ENCODE results near the gene CHST2. TPM values are rescaled to one million over a fixed set of nuclear protein-coding genes. Genes with fewer than 3 reads are reported as not detected.

Gene CHST2
- total and polyA plus RNA-seq, 2 donors (not counting 1 experiment from before 2014, with no cell fraction given): 1.1 to 2.6 TPM

DNA sequence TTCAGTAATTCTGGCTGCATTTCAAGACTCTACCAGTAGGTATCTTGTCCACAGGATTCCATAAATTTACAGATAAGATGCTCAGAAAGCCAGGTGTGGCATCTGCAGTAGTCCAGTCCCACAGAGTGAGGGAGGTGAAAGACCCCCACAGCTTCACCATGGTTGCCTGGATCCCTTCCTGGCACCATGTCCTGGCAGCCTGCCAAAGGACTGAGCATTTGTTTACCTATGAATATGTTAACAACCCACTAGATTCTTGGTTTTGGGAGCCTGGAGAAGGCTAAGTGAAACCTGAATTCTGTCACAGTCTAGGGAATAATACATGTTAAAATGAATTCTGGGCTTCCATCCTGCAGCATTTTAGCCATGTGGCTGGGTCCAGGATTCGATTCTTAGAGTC lies 14.9 kb downstream of the CHST2 start:
- no peak for TF ChIP-seq EZH2 (IDR thresholded peaks at IDR 0.05; ENCODE audit: low read length, missing control alignments)
- TF ChIP-seq, protein P1, sequence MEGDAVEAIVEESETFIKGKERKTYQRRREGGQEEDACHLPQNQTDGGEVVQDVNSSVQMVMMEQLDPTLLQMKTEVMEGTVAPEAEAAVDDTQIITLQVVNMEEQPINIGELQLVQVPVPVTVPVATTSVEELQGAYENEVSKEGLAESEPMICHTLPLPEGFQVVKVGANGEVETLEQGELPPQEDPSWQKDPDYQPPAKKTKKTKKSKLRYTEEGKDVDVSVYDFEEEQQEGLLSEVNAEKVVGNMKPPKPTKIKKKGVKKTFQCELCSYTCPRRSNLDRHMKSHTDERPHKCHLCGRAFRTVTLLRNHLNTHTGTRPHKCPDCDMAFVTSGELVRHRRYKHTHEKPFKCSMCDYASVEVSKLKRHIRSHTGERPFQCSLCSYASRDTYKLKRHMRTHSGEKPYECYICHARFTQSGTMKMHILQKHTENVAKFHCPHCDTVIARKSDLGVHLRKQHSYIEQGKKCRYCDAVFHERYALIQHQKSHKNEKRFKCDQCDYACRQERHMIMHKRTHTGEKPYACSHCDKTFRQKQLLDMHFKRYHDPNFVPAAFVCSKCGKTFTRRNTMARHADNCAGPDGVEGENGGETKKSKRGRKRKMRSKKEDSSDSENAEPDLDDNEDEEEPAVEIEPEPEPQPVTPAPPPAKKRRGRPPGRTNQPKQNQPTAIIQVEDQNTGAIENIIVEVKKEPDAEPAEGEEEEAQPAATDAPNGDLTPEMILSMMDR (conservative IDR thresholded peaks at IDR 0.05 in 1 of 2, IDR thresholded peaks at IDR 0.05 in 1 of 2; ENCODE audit: low read depth in 1 of 2, low read length in 2 of 2): no peak
- Histone ChIP-seq H2AFZ (ENCODE audit: low read length) (no peak overlapping the region), H3K4me1 (ENCODE audit: control insufficient read depth, extremely low read depth, insufficient read depth, low read length) (peaks cover 13% of the 10 kb centered on the region), H3K9me3 (ENCODE audit: control insufficient read depth, insufficient read depth, low read depth, low read length) (no peaks in the 10 kb centered on the region), H3K9ac (ENCODE audit: insufficient read depth, low read length) (no peak overlapping the region), H4K20me1 (ENCODE audit: control insufficient read depth, extremely low read depth, insufficient read depth, low read length) (no peaks in the 10 kb centered on the region), H3K79me2 (ENCODE audit: control insufficient read depth, insufficient read depth, low read length) (no peaks in the 10 kb centered on the region), H3K27ac (ENCODE audit: insufficient read depth, low read length) (no peak overlapping the region), H3K36me3 (ENCODE audit: control insufficient read depth, insufficient read depth, low read length) (no peaks in the 10 kb centered on the region), H3K4me3 (replicated peaks in 1 of 4; ENCODE audit: control extremely low read depth in 1 of 4, insufficient read depth in 1 of 4, low read depth in 3 of 4, low read length in 4 of 4) (no peak overlapping the region), H3K4me2 (ENCODE audit: extremely low read depth, insufficient read depth, low read length) (no peak overlapping the region), H3K27me3 (ENCODE audit: control insufficient read depth, insufficient read depth, low read length) (no peaks in the 10 kb centered on the region)
- peak in 1 of 2 donors; percentile 47 for DNase-seq (ENCODE audit: low read depth in 2 of 2)

DNA sequence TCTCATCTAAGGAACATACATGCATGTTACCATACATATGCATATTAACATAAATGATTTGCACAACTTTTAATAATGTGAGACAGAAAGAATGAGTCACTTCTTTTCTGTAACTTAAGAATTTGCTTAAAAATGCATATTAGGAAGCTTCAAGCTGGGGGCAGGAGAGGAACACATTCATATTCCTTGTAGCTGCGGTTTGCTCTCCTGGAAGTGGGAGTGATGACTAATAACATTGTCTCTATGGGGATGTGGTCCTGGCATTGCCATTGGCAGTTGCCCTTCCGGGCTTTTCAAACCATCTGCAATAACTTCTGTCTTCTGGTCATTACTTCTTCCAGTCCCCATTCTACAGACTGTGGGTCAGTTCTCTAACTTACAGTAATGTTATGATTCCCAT lies 15.6 kb downstream of the CHST2 start:
- TF ChIP-seq EZH2 (IDR thresholded peaks at IDR 0.05; ENCODE audit: low read length, missing control alignments): no peak
- TF ChIP-seq, protein P1 (conservative IDR thresholded peaks at IDR 0.05 in 1 of 2, IDR thresholded peaks at IDR 0.05 in 1 of 2; ENCODE audit: low read depth in 1 of 2, low read length in 2 of 2): peak in 1 of 2 donors; percentile 24
- H3K36me3 ChIP-seq (ENCODE audit: control insufficient read depth, insufficient read depth, low read length): no peaks in the 10 kb centered on the region
- H3K4me1 ChIP-seq (ENCODE audit: control insufficient read depth, extremely low read depth, insufficient read depth, low read length): peaks cover 16% of the 10 kb centered on the region
- H3K79me2 ChIP-seq (ENCODE audit: control insufficient read depth, insufficient read depth, low read length): no peaks in the 10 kb centered on the region
- H4K20me1 ChIP-seq (ENCODE audit: control insufficient read depth, extremely low read depth, insufficient read depth, low read length): no peaks in the 10 kb centered on the region
- peak; percentile 94 to 99 for DNase-seq (ENCODE audit: low read depth in 2 of 2)
- no peak overlapping the region for H3K4me3 ChIP-seq (replicated peaks in 1 of 4; ENCODE audit: control extremely low read depth in 1 of 4, insufficient read depth in 1 of 4, low read depth in 3 of 4, low read length in 4 of 4)
- H2AFZ ChIP-seq (ENCODE audit: low read length): no peak overlapping the region
- no peak overlapping the region for H3K9ac ChIP-seq (ENCODE audit: insufficient read depth, low read length)
- peak overlapping the region; percentile 51 for H3K4me2 ChIP-seq (ENCODE audit: extremely low read depth, insufficient read depth, low read length)
- H3K27me3 ChIP-seq (ENCODE audit: control insufficient read depth, insufficient read depth, low read length): no peaks in the 10 kb centered on the region
- peak overlapping the region; percentile 5 for H3K27ac ChIP-seq (ENCODE audit: insufficient read depth, low read length)
- H3K9me3 ChIP-seq (ENCODE audit: control insufficient read depth, insufficient read depth, low read depth, low read length): no peaks in the 10 kb centered on the region

DNA sequence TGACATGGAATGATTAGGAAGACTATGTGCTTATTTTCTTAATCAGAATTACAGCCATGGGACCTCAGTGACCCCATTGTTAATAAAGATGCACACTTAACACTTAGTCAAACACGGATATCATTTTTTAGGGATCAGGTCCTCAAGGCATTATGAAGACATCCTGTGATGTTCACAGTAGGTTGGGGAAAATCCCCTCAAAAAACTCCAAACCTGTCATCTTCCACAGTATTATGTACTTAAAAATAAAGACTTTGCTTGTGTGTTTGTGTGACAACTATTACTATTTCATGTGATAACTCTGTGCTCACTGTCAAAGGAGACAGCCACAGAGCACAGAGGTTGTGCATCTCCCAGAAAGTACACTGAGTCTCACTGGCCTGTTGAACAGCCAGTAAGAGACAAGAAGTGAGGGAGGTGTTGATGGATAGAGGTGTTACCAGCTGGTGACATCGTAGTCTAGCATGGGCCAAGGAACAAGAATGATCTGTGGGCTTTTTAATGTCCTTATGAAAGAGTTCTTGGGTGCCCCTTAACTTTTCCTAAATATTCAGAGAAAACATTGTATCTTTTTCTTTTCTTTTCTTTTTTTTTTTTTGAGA lies 18.0 kb downstream of the CHST2 start:
- Histone ChIP-seq H3K4me1 (ENCODE audit: control insufficient read depth, extremely low read depth, insufficient read depth, low read length) (peaks cover 16% of the 10 kb centered on the region), H3K79me2 (ENCODE audit: control insufficient read depth, insufficient read depth, low read length) (no peaks in the 10 kb centered on the region), H3K4me3 (replicated peaks in 1 of 4; ENCODE audit: control extremely low read depth in 1 of 4, insufficient read depth in 1 of 4, low read depth in 3 of 4, low read length in 4 of 4) (no peak overlapping the region), H3K9me3 (ENCODE audit: control insufficient read depth, insufficient read depth, low read depth, low read length) (no peaks in the 10 kb centered on the region), H3K27ac (ENCODE audit: insufficient read depth, low read length) (no peak overlapping the region), H4K20me1 (ENCODE audit: control insufficient read depth, extremely low read depth, insufficient read depth, low read length) (no peaks in the 10 kb centered on the region), H3K9ac (ENCODE audit: insufficient read depth, low read length) (no peak overlapping the region), H2AFZ (ENCODE audit: low read length) (no peak overlapping the region), H3K27me3 (ENCODE audit: control insufficient read depth, insufficient read depth, low read length) (no peaks in the 10 kb centered on the region), H3K36me3 (ENCODE audit: control insufficient read depth, insufficient read depth, low read length) (no peaks in the 10 kb centered on the region), H3K4me2 (ENCODE audit: extremely low read depth, insufficient read depth, low read length) (no peak overlapping the region)
- no peak for DNase-seq (ENCODE audit: low read depth in 2 of 2)
- TF ChIP-seq, protein P1 (conservative IDR thresholded peaks at IDR 0.05 in 1 of 2, IDR thresholded peaks at IDR 0.05 in 1 of 2; ENCODE audit: low read depth in 1 of 2, low read length in 2 of 2): no peak
- no peak for TF ChIP-seq EZH2 (IDR thresholded peaks at IDR 0.05; ENCODE audit: low read length, missing control alignments)

Data from fibroblast of lung (primary cell).